ENCODE results near the gene MARCHF3.
"Not testable (repeated sequence)": the region's sequence is repeated elsewhere in the genome, so short reads cannot be mapped to it uniquely, and the experiment has no call there.

The MARCHF3 gene

DNA sequence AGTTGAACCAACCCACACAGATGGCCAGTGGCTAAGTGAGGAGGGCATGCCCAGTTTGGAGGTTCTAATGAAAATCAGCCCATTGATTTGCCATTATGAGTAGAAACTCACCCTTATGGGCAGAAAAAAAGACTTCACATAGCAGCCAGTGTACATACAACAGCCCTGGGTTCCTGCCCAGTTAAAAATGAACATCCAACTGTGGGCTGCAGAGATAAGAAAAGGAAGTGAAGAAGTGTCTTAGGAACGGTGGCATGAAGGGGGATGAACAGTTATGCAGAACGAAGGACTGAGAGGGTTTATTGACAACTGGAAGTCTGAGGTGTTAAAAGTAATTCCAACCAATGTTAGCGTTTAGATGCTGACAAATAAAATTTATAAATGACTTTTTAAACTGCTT is 118.4 kb downstream of the MARCHF3 start:
- no peak for DNase-seq

DNA sequence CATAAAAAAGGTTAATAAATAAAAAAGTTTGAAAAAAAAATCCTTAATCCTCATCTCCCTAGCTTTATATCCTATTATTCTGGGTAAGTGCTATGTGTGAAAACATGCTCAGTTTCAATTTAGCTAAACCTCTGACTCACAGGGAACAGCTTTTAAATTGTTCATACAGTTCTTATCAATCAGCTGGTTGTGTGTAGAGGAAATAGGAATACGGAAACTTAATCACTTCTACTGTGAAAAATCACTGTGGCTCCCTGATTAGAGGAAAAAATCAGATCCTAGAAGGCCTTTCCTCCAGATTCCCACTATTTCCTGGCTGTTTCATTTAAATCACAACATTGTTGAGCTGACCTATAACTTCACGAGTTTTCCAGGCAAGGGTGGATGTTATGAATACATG is 120.5 kb downstream of the MARCHF3 start:
- DNase-seq: no peak

DNA sequence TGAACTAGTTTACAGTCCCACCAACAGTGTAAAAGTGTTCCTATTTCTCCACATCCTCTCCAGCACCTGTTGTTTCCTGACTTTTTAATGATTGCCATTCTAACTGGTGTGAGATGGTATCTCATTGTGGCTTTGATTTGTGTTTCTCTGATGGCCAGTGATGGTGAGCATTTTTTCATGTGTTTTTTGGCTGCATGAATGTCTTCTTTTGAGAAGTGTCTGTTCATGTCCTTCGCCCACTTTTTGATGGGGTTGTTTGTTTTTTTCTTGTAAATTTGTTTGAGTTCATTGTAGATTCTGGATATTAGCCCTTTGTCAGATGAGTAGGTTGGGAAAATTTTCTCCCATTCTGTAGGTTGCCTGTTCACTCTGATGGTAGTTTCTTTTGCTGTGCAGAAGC is 126.0 kb downstream of the MARCHF3 start:
- DNase-seq: not testable (repeated sequence)

DNA sequence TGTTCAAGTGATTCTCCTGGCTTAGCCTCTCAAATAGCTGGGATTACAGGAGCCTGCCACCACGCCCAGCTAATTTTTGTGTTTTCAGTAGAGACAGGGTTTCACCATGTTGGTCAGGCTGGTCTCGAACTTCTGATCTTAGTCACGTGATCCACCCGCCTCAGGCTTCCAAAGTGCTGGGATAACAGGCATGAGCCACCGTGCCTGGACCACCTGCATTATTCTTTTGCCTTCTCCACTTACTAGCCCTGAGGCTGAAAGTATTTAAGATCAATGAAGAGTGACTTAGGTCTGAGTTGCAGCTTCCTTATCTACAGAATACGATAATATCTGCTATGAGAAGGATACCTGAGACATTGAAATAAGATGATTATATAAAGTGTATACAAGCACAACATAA is 129.6 kb downstream of the MARCHF3 start:
- DNase-seq: no peak

DNA sequence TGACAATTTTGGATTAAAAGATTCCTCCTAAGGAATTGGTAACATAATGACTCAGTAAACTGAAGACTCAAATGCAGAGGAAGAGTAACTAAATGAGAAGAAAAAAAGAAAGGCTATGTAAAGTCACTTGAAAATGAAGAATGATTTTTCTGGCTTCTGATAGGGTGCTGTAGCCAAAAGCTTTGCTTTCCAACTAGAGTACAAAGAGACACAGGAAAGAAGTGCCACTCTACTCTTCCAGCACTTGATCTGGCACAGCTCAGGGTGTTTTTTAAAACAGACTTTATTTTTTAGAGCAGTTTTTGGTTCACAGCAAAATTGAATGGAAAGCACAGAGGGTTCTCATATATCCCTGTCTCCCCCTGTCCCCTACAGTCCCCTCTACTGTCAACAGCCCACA is 130.9 kb downstream of the MARCHF3 start:
- no peak for DNase-seq

DNA sequence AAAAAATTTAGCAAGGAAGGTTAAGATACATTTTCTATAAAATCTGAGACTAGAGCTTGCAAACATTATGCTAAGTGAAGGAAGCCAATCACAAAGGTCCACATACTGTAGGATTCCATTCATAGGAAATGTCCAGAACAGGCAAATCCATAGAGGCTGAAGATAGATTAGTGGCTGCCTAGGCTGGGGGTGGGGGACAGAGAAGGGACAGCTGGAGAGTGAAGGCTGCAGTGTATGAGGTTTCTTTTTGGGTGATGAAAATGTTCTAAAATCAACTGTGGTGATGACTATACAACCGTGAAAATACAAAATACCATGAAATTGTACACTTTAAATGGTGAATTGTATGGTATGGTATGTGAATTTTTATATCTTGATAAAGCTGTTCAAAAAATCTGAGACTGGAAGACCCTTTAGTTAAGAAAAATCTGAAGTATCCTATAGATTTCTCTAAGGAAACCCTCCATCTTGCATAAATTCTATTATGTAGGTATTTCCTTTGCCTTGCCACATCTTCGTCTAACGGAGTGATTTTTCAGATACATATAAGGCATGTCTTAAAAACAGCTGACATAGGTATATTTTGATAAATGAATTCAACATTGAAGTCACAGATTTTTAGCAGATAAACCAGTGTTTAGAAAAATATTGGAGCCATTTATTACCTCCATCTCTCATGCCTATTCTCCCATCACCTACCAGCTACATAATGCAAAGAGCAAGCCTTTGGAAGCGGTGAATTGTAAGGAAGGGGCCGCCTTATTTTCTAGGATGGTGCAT is 132.3 kb downstream of the MARCHF3 start:
- DNase-seq: no peak

DNA sequence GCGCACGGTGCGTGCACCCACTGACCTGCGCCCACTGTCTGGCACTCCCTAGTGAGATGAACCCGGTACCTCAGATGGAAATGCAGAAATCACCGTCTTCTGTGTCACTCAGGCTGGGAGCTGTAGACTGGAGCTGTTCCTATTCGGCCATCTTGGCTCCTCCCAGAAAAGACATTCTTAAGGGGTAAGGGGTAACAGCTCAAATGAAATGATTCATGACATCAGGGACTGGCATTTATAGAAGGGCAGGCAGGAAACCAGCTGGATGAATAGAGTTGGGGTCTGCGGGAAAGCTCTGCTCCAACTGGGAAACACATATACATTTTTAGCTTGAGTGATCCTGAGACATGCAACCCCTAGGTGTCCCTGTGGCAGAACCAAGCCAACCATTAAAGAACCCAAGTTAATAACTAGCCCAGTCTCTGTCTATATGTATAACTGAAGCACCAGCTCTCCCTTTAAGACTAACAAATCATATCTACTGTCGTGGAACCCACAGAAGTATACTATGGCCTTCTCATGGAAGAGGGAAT is 134.1 kb downstream of the MARCHF3 start:
- no peak for DNase-seq

DNA sequence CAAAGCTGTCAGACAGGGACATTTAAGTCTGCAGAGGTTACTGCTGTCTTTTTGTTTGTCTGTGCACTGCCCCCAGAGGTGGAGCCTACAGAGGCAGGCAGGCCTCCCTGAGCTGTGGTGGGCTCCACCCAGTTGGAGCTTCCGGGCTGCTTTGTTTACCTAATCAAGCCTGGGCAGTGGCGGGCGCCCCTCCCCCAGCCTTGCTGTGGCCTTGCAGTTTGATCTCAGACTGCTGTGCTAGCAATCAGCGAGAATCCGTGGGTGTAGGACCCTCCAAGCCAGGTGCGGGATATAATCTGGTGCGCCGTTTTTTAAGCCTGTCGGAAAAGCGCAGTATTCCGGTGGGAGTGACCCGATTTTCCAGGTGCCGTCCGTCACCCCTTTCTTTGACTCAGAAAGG is 134.6 kb downstream of the MARCHF3 start:
- not testable (repeated sequence) for DNase-seq

DNA sequence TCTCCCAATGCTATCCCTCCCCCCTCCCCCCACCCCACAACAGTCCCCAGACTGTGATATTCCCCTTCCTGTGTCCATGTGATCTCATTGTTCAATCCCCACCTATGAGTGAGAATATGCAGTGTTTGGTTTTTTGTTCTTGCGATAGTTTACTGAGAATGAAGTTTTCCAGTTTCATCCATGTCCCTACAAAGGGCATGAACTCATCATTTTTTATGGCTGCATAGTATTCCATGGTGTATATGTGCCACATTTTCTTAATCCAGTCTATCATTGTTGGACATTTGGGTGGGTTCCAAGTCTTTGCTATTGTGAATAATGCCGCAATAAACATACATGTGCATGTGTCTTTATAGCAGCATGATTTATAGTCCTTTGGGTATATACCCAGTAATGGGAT is 139.9 kb downstream of the MARCHF3 start:
- not testable (repeated sequence) for DNase-seq

DNA sequence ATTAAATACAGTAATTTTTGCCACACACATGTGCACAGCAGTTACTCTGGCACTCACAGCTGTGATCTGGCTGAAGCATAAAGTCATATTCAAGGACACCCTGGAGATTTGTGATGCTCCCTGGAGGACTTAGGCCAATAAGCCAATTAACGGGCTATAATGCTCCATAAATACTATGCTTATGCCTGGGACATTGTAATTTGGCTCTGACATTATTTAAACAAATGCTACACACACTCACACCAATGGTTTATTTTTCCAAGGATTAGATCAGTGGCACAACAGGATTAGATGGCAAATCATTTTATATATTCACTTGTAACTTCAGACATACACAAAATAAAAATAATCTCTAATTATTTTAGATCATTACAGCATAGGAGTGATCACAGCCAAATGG is 142.2 kb downstream of the MARCHF3 start:
- peak; percentile 27 for DNase-seq

DNA sequence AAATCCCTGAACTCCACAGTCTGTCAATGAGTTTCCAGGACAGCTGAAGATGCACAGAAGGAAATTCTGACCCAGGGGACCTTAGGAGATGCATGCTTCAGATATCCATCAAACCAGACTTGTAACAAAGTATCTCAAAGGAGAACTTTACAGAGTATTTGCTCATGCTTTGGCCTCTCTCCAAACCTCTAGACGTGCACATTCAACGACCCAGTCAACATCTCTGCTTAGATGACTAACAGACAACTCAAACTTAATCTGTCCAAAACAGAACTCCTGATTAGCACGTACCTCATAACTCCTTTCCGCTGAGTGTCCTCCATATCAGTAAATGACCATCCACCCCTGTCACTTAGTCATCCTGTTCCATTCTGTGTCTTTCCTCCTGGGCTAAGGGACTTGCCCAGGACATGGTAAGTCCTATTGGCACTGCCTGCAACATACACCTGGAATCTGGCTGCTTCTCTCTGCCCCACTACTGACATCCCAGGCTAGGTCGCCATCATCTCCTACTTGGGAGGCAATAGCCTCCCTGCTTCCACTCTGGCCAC is 146.0 kb downstream of the MARCHF3 start:
- DNase-seq: no peak

DNA sequence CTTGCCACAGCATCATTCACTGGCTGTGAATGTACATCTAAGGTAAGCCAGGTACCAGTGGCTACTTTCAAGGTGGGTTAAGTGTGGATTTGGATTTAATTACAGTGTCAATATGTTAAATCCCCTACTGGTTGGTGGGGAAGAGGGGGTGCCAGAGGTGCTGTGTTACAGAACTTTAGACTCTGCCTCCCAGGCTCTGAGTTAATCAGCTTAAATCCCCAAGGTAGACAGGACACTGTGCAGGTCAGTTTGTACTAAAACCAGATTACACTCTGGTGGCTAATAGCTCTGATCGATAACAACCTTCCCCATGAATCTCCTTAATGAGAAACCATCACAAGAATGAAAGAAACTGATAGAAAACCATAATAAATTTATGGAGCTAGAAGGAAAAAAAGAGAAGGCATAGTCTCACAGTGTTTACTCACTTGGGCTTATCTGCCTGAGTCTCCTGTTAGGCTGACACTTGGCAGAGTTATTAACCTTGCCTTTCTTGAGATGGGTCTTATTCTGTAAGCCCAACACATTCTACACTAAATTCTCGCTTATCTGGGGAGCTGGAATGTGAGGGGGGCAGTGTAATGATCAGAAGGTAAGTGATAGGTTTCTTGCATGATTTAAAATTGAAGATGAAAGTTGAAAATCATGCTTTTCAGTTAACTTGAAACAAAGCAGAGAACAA is 146.7 kb downstream of the MARCHF3 start:
- DNase-seq: no peak

DNA sequence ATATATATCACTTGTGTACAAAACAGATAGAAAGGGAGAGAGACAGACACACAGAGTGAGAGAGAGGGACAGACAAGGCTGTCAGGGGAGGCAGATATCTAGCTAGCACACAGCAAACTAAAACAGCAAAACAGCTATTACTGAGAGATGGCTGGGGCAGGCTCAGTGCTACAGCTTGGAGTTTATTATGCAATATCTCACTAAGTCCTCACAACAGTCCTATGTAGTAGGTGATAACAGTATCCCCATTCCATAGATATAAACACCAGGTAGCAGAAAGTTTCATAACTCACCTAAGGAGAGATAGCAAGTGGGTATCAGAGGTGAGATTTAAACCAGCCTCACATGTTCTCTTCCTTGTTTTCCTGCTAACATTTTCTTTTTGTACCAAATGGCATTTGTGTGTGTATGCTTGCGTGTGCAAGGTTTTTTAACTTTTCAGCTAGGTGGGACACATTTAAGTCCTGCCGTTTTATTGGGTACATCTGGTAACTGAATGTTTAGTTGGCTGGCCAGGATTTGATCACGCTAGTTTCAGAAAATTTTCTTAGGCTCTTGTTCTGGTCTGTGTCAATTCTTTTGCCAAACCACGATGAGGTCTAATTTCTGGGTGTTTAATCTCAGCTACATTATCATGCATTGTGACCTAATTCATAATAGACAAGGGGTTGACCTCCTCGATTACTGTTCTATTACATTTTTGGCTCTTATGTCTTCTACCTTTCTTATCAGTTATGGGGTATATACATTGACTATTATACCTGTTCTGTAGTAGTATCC is 148.3 kb downstream of the MARCHF3 start:
- no peak for DNase-seq

DNA sequence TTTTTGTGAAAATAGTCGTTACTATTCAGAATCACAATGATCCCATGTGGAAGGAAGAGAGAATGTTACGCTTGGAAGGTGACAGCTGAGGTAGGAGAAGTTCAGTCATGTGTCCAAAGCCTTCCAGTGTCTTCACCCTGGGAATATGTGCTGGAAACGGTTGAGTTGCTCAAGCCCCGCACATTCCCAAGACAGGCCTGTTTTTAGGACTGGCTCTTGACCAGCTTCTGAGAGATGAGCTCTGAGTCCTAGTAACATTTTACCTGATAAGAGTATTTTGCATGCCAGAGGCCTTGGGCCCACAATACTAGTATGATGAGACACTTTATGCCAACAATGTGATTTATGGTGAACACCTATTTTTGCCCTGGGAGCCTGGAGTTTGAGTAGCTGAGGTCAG is 151.7 kb downstream of the MARCHF3 start:
- no peak for DNase-seq

DNA sequence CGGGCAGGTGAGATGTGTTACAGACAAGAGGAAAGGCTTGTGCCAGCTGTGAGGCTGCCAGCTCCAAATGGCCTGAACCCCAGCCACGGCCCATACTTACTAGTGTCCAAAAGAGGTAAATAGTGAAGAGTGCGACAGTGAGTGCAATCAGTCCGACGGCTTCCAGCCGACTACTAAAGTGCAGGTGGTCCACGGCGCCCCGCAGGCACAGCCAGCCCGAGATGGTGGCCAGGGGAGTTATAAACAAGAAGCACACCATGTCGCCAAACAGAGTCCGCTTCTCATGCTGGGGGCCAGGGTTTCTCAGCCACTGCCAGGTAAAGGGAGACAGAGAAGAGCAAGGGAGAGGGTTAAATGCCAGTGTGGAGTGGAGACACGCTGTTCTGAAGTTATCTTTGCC is 152.3 kb downstream of the MARCHF3 start:
- DNase-seq: no peak

DNA sequence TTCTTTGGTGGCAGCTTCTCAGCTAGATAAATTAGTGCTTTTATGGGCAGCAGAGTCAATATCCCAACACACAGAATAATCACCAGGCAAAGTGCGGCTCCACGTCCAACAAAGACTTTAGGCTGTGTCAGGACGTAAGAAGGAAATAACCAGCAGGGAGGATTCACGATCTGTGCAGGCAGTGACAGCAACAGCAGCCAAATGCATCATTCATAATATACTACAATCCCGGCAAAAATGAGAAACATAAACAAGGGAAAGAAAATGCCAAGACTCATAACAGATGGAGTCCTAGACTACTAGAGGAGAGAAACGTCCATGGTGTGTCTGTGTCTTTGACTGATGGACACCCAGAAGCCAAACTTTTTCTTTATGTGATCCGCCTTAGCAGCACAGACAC is 152.8 kb downstream of the MARCHF3 start:
- DNase-seq: no peak

DNA sequence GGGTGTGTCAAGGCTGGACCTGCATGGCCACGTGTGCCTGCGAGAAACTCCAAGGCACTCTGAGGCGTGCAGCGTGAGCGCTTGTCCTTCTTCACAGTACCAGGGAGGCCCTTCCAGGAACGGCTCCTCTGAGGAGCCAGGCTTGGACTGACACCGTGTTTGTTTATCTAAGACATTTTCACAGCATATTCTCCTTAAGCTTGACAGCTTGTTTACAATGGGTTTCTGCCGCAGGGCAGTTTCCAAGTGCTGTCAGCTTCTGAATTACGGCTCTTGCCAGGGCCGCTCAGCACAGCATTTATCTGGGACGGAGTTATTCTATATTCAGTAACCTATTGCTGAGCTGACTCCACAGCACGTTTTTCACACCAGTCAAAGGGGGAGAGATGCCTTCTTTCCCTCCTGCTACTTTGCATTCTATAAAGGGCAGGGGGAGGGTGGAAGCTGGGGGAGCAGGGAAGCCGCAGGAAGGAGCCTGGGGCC is 155.0 kb downstream of the MARCHF3 start:
- peak; percentile 10 for DNase-seq

DNA sequence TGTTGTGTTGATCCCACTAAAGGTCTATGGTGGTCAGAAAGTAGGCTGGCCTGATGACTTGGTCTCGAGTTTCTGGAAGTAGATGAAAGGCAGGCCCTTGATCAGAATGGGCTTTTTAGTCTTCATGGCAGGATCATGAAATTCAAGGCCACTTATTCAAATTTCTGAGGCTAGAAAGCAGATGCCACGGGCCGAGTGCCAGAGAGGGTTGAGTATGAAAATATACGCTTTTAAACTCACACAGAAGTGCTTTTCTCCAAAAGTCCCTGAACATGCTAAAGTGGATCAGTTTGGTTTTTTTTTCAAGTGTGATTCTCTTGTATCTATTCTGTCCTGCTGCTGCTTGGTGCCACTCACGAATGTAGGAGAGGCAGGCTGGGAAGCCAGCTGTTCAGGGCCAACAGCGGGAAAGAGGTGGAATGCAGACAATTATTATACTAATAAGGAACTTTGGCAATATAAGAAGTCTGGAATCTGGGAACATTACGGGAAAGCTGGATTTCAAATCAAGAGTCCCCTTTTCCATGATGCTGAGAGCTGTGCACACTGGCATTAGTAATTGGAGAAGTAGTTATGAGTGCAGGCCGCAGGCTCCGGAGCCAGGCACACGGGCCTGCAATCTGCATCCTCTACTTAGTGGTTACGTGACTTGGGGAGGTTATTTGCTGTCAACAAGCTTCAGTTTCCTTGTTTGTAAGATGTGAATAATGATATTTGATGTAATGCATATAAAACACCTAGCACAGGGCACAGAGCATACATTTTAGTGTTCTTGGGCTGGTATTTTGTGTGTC is 157.6 kb downstream of the MARCHF3 start:
- no peak for DNase-seq

DNA sequence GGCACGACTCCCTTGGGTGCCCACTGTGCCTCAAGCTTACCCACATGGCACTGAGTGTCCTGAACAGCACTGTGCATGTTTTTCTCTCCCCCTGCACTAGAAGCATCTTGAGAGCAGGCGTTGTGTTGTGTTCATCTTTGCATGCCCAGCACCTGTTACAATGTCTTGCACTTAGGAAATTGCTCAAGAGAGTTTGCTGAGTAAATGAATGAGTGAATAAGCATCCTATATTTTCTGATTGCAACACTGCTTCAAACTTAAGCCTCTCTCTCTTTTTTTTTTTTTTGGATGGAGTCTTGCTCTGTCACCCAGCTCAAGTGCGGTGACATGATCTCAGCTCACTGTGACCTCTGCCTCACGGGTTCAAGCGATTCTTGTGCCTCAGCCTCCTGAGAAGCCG is 158.9 kb downstream of the MARCHF3 start:
- no peak for DNase-seq

DNA sequence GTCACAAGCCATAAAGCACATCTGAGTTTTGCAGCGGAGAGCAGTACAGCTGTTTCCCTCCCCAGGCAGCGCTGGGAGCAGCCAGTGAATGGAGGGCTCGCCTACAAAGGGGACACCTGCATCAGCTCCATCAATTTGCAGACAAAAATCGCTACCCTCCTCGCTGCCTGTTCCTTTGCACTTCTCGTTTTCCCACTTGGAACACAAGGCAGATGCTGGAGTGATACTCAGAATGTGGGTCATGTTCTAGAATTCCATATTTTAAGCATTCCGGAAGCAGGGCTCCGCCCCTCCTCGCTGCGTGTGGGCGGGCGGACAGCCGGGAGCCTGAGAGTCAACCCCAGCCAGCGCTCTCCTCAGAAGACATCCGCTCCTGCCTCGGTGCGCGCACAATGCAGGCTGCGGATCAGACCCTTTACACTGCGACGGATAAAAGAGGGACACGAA is 161.3 kb downstream of the MARCHF3 start:
- DNase-seq: no peak

DNA sequence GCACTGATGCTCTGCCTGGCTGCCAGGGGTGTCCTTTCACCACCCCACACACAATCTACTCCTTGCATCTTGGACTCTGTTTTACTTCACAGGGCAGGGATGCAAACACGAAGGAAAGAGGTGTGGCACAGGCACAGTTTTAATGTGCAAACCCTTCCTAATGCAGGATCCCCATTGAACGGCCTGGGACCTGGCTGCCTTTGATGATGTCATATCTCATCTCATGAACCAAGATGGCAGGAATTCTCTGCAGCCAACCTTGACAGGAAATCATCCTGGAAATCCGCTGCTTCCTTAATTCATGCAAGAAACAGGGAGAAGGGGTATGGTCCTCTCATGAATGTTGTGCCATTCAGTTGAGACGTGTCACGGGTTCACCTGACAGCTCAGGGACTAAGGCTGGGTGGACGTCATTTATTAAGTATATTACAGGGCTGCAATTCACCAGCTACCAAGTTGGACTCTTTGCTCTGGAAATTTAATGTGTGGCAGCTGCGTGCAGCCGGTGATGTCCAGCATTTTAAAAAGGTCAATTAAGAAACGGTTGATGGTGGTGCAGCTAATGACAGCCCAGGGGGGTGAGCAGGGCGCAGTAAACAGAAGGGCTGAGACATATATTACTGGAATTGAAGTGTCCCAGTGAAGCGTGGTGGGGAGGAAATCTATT is 161.9 kb downstream of the MARCHF3 start:
- DNase-seq: no peak
